ENCODE results near the gene STAT5B.

- TF ChIP-seq, protein P1, sequence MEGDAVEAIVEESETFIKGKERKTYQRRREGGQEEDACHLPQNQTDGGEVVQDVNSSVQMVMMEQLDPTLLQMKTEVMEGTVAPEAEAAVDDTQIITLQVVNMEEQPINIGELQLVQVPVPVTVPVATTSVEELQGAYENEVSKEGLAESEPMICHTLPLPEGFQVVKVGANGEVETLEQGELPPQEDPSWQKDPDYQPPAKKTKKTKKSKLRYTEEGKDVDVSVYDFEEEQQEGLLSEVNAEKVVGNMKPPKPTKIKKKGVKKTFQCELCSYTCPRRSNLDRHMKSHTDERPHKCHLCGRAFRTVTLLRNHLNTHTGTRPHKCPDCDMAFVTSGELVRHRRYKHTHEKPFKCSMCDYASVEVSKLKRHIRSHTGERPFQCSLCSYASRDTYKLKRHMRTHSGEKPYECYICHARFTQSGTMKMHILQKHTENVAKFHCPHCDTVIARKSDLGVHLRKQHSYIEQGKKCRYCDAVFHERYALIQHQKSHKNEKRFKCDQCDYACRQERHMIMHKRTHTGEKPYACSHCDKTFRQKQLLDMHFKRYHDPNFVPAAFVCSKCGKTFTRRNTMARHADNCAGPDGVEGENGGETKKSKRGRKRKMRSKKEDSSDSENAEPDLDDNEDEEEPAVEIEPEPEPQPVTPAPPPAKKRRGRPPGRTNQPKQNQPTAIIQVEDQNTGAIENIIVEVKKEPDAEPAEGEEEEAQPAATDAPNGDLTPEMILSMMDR (IDR thresholded peaks at IDR 0.05), result no peak
- TF ChIP-seq POLR2AphosphoS5 (IDR thresholded peaks at IDR 0.05), result no peak
Observed at GRCh38 chr17:42306385-42306667, 30.1 kb upstream of the STAT5B start.

All from suprapubic skin (tissue), 3 donors.